ENCODE results near the gene UCP2.
"Not testable (repeated sequence)": the region's sequence is repeated elsewhere in the genome, so short reads cannot be mapped to it uniquely, and the experiment has no call there.

Gene UCP2

DNA sequence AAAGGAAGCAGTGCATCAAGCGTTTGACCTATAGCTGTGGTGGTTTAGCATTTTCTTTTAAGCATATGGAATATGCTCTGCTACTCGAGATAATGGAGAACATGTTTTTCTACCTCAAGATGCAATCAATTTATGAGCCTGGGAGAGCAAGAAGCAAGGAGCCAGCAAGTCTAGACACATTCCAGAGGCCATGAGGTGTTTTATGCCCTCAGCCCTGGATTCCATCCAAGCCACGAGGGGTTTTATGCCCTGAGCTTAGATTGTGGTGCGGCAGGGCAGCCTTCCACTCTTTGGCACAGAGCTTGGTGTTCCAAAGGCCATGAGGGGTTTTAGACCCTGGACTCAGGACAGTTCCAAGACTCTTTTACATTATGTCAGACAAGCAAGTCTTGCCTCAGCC, 43.5 kb downstream of the UCP2 start:
- no peak for DNase-seq

DNA sequence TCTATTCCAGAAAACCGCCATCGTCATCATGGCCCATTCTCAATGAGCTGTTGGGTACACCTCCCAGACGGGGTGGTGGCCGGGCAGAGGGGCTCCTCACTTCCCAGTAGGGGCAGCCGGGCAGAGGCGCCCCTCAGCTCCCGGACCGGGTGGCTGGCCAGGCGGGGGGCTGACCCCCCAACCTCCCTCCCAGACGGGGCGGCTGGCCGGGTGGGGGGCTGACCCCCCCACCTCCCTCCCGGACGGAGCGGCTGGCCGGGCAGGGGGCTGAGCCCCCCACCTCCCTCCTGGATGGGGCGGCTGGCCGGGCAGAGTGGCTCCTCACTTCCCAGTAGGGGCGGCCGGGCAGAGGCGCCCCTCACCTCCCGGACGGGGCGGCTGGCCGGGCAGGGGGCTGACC, 46.6 kb downstream of the UCP2 start:
- DNase-seq, result not testable (repeated sequence)

- no peak for DNase-seq
Measured at GRCh38 chr11:73932781-73933180, 49.9 kb downstream of the UCP2 start.

GRCh38 chr11:73931951-73932350, 50.7 kb downstream of the UCP2 start:
- no peak for DNase-seq

GRCh38 chr11:73931039-73931645, 51.5 kb downstream of the UCP2 start:
- DNase-seq, result no peak

DNA sequence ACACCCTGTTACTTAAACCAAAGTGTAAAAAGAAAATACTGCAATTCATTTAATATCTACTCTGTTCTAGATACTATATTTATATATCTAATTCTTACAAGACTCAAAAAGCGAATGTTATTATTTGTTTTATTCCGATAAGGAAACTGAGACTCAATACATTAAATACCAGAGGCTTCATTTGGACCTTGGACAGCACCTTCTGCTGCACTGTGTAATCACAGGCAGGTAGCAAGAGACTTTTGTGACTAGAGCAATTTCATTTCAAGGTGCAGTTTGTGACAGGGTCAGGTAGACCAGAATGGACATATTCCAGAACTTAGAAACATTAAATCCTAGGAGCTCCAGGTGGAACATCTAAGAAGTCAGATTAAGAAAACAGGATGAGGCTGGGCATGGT, 53.3 kb downstream of the UCP2 start:
- DNase-seq, result no peak
